ENCODE data around the gene IBA57.
"Not testable (repeated sequence)": the region's sequence is repeated elsewhere in the genome, so short reads cannot be mapped to it uniquely, and the experiment has no call there.

IBA57 gene

GRCh38 chr1:228213917-228214808 is 48.6 kb downstream of the IBA57 start:
- no peak for DNase-seq

- DNase-seq, result no peak
Observed at GRCh38 chr1:228214921-228215662, 49.5 kb downstream of the IBA57 start.

GRCh38 chr1:228215663-228216116 is 50.1 kb downstream of the IBA57 start:
- DNase-seq, result no peak

GRCh38 chr1:228216371-228217320 is 51.0 kb downstream of the IBA57 start:
- no peak for DNase-seq

GRCh38 chr1:228217551-228218344 is 52.1 kb downstream of the IBA57 start:
- no peak for DNase-seq

GRCh38 chr1:228218513-228219244 is 53.1 kb downstream of the IBA57 start:
- no peak for DNase-seq

GRCh38 chr1:228219245-228219961 is 53.8 kb downstream of the IBA57 start:
- no peak for DNase-seq

GRCh38 chr1:228219962-228220780 is 54.6 kb downstream of the IBA57 start:
- no peak for DNase-seq

- not testable (repeated sequence) for DNase-seq
Observed at GRCh38 chr1:228221097-228221496, 55.5 kb downstream of the IBA57 start.

- DNase-seq, result no peak
Observed at GRCh38 chr1:228222548-228222947, 56.9 kb downstream of the IBA57 start.

- DNase-seq, result no peak
Observed at GRCh38 chr1:228224198-228225164, 58.9 kb downstream of the IBA57 start.

GRCh38 chr1:228225165-228225710 is 59.6 kb downstream of the IBA57 start:
- DNase-seq, result no peak

GRCh38 chr1:228225740-228226139 is 60.1 kb downstream of the IBA57 start:
- DNase-seq, result no peak

- DNase-seq, result no peak
Observed at GRCh38 chr1:228226141-228226874, 60.7 kb downstream of the IBA57 start.

GRCh38 chr1:228226956-228227791 is 61.6 kb downstream of the IBA57 start:
- peak; percentile 5 for DNase-seq

- not testable (repeated sequence) for DNase-seq
Observed at GRCh38 chr1:228228147-228228546, 62.5 kb downstream of the IBA57 start.
